Measurements from ENCODE around the gene SPATA31D1.

Gene SPATA31D1

DNA sequence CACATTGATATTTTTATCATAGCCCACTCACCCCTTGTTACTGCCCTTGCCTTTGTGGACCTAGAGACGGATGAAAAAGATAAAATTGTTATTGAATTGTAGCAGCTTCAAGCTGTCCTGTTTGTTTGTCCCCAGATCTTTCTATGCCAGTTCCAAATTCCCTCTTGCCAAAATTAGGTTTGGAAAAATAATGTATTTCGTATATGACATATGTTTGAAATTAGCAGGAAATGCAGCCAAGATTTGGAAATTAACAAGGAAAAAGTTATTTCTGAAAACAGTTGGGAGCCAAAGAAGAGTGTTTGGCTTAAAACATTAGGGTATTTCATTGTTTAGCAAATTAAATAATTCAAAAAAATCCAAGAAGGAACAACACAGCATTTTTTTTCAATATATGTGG, 33.5 kb downstream of the SPATA31D1 start:
- DNase-seq, result no peak

DNA sequence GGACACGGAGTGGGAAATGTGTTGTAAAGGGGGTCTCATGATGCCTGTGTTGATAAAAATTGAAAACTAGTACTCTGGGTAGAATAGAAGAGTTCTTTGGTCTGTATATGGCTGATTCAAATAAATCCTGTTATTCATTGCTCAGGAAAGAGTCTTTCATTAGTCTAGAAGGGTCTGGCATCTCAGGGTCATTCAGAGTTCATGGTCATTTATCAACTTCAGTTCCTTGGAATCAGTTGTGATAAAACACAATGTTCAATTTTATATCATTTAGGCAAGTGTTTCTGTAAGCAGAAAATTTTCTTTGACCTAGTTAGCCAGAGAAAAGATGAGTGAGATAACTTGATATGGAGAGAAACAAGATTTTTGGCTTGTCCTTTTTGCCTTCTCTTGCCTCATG, 36.3 kb downstream of the SPATA31D1 start:
- DNase-seq, result no peak

DNA sequence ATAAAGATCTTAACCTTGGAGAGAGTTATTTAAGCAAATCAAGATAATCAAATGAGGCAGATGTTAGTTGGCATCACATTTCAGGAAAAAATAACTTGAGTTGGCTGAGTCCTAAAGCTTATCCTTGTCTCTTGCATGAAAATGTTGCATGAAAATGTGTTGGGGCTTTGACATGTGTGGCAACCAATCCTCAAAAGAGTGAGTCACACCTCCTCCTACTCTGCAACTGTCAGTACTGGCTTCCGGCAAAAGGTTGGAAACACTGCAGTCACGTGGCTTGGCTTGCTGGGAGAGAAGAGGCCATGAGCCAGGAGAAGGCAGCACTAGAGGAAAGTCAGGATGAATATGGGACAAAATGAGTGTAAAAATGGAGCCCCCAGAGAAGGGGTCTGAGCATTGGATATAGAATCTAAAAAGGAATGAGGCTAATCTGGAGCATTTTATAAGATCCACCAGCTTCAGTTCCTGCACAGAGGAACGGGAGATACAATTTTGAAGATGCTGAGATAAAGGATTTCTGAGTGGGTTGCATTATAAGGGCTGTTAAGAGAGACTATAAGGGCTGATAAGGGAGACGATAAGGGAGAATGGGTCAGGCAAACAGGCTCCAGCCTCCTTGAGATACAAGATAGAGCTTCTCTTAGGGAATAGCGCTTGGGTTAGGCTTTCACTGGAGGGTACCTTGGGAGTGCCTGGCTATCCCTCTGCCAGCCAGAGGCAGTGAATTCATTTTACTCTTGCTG, 43.1 kb downstream of the SPATA31D1 start:
- DNase-seq, result peak; percentile 75

DNA sequence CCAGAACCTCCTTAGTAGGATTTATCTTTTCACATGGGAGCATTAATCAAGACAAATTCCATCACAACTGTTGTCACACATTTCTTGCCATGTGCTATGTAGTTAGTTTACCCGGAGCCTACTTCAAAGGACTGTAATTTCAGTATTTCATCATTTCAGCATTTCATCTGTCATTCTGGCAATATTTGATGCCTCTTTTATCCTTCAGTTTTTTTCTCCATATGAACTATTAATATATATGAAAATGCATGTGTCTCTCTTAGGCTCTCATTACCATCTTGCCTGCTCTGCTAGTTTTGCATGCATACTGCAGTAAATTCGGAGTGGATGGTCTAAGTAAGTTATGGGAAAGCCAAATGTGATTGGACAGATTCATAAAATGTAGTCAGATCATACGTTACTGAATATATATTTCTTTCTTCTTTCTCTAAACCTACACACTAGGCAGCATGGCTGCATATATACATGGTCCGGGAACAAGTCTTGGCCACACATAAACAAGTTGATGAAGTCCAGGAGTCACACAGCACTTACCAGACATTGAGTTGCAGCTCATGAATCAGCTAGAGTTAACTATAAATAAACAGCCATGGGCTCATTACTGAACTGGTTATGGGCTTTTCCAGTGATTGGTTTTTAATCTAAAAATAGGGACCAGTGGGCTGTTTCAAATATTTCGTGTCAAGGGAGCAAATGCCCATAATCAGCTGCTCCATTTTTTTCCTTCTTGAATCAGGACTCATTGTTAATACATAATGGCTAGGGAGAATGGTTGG, 46.6 kb downstream of the SPATA31D1 start:
- DNase-seq, result no peak

DNA sequence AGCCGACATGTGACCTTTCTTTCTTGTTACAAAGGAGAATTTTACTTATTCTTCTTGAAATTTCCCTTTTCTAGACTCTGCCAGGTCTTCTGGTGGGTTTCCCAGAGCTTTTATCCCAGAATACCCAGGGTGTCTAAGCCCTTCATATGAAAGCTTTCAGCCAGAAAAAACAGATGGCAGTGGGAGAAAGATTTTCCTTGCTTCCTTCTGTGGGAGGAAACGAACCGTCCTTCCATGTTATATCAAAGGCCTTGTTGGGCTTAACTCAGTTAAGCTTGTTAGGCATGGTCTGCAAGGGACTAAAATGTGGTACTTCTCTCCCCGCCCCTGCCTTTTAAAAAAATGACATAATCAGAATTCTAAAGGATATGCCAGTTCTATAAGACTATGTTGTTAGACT, 47.5 kb downstream of the SPATA31D1 start:
- DNase-seq, result no peak

DNA sequence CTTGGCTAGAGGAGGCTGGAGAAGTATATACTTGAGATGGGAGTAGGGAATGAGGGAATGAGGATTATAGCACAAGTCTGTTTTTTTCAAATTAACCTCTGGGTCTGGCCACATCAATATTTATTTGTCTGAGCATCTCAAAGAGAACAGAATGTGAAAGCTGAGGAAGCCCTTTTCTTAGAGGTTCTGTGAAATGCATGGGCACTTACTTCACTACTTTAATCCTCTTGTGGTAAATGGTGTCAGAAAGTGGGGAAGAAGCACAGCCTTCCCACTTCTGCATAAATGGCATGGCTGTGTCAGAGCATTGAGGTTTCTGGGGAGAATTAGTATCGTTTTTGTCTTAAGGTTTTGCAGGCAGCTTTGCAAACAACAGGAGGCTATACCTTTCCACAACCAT, 48.6 kb downstream of the SPATA31D1 start:
- peak; percentile 95 for DNase-seq

DNA sequence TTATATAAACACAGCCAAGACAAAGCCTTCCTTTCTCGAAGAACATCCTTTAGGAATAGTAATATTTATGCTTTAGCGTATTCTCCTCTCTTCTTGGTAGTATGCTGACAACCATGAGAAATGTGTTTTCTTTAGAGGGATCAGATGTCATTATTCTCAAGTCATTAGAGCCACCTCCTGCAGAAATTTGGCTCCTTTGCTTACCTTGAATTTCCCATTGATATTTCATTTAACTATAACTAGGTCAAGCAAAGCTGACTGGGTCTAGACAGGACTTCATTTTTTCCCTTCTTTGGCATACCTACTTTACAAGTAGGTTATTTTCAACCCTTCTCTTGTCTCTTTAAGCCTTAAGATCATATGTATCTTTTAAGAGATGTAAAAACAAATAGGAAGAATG, 50.3 kb downstream of the SPATA31D1 start:
- DNase-seq, result no peak
